Central memory CD8-positive, alpha-beta T cell (primary cell): ENCODE results near the gene UBE2D2.
"Not testable (repeated sequence)": the region's sequence is repeated elsewhere in the genome, so short reads cannot be mapped to it uniquely, and the experiment has no call there.

ENCODE experiments used
- ATAC-seq: fragments of 150-1000 bp; cut with Tn5 transposase; replicated peaks from 2 replicates; pipeline ENCODE4 v1.10.0; 2022; ENCODE audit warnings: mild to moderate bottlenecking, moderate FRiP score, moderate number of reproducible peaks; ENCODE audit not compliant: poor library complexity, severe bottlenecking; ENCODE audit errors: extremely low read depth
- DNase-seq, 2 donors: peaks; one replicate each; pipeline ENCODE4 v3.0.0; 2021; ENCODE audit warnings: low spot score in 2 of 2
- H3K27ac Mint-ChIP-seq: one replicate; pipeline ENCODE4 v1.8.0; 2022; ENCODE audit warnings: low read depth, mild to moderate bottlenecking, moderate library complexity, mixed read lengths
- H3K27me3 Mint-ChIP-seq: one replicate; pipeline ENCODE4 v1.8.0; 2022; ENCODE audit warnings: mixed read lengths
- H3K36me3 Mint-ChIP-seq: one replicate; pipeline ENCODE4 v1.8.0; 2022; ENCODE audit warnings: mild to moderate bottlenecking, moderate library complexity, mixed read lengths; ENCODE audit not compliant: insufficient read depth
- H3K4me1 Mint-ChIP-seq: one replicate; pipeline ENCODE4 v1.8.0; 2022; ENCODE audit warnings: mixed read lengths
- H3K4me3 Mint-ChIP-seq: one replicate; pipeline ENCODE4 v1.8.0; 2022; ENCODE audit warnings: mild to moderate bottlenecking, moderate library complexity, mixed read lengths
- H3K9me3 Mint-ChIP-seq: one replicate; pipeline ENCODE4 v1.8.0; 2022; ENCODE audit warnings: mixed read lengths

The UBE2D2 gene

DNA sequence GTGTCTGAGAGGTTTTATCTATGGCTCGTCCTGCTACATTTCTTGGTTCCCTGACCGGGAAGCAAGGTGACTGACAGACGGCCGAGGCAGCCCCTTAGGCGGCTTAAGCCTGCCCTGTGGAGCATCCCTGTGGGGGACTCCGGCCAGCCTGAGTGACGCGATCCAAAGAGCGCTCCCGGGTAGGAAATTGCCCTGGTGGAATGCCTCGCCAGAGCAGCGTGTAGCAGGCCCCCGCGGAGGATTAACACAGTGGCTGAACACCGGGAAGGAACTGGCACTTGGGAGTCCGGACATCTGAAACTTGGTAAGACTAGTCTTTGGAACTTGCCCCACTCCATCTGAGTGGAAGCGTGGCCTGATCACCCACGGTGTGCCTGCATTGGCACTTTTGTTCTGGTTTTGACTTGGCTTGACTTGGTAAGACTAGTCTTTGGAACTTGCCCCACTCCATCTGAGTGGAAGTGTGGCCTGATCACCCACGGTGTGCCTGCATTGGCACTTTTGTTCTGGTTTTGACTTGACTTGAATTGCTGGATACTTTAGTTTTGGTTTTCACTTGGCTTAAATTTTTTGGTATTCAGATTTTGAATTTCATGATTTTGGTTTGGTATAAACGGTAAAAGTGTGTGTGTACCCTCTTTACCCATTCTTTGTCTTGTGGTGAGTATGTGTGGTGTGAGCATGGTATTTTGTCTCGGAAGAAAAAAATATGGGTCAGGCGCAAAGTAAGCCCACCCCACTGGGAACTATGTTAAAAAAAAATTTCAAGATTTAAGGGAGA lies 34.6 kb upstream of the UBE2D2 start:
- H3K27ac Mint-ChIP-seq = not testable (repeated sequence)

DNA sequence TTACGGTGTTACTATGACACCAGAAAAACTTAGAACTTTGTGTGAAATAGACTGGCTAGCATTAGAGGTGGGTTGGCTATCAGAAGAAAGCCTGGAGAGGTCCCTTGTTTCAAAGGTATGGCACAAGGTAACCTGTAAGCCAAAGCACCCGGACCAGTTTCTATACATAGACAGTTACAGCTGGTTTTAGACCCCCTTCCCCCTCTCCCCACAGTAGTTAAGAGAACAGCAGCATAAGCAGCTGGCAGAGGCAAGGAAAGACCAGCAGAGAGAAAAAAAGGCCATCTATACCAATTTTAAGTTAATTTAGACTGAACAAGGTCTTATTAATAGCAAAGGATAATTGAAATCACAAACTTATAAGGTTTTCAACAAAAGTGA lies 34.1 kb upstream of the UBE2D2 start:
- not testable (repeated sequence) for DNase-seq, H3K27ac Mint-ChIP-seq, H3K4me3 Mint-ChIP-seq, H3K27me3 Mint-ChIP-seq, H3K4me1 Mint-ChIP-seq, H3K36me3 Mint-ChIP-seq, H3K9me3 Mint-ChIP-seq, ATAC-seq

More for the DNA sequence above, 34.6 kb upstream of the UBE2D2 start:
- not testable (repeated sequence) for H3K9me3 Mint-ChIP-seq, H3K4me3 Mint-ChIP-seq, ATAC-seq, DNase-seq, H3K36me3 Mint-ChIP-seq, H3K27me3 Mint-ChIP-seq, H3K4me1 Mint-ChIP-seq

DNA sequence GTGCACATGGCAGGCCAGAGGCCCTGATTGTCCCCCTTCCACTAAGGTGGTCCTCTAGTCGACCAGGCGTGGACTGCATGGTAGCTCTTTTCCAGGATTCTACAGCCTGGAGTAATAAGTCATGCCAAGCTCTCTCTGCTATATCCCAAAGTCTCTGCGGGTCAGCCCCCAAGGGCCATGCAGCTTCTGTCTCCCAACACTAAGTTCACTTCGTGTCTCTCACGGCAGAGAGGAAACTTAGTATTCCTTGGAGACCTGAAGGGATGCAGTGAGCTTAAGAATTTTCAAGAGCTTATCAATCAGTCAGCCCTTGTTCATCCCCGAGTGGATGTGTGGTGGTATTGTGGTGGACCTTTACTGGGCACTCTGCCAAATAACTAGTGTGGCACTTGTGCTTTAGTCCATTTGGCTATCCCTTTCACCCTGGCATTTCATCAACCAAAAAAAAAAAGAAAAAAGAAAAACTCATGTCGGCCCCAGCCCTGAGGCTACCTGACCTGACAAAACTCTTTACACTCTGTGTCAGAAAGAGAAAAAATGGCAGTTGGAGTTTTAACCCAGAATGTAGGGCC lies 33.2 kb upstream of the UBE2D2 start:
- H3K4me3 Mint-ChIP-seq, ATAC-seq, H3K36me3 Mint-ChIP-seq, H3K4me1 Mint-ChIP-seq, H3K27me3 Mint-ChIP-seq, DNase-seq, H3K9me3 Mint-ChIP-seq, H3K27ac Mint-ChIP-seq: not testable (repeated sequence)

DNA sequence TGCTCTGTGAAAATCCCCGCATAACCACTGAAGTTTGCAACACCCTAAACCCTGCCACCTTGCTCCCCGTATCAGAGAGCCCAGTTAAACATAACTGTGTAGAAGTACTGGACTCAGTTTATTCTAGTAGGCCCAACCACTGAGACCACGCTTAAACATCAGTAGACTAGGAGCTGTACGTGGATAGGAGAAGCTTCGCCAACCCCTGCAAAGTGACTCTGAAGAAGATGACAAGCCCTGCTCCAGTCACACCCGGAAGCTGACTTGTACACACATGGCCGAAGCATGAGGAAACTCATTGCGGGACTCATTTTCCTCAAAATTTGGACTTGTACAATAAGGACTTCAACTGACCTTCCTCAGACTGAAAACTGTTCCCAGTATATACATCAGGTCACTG lies 32.4 kb upstream of the UBE2D2 start:
- not testable (repeated sequence) for H3K9me3 Mint-ChIP-seq, H3K4me3 Mint-ChIP-seq, H3K27ac Mint-ChIP-seq, H3K4me1 Mint-ChIP-seq, H3K27me3 Mint-ChIP-seq, DNase-seq, ATAC-seq, H3K36me3 Mint-ChIP-seq

DNA sequence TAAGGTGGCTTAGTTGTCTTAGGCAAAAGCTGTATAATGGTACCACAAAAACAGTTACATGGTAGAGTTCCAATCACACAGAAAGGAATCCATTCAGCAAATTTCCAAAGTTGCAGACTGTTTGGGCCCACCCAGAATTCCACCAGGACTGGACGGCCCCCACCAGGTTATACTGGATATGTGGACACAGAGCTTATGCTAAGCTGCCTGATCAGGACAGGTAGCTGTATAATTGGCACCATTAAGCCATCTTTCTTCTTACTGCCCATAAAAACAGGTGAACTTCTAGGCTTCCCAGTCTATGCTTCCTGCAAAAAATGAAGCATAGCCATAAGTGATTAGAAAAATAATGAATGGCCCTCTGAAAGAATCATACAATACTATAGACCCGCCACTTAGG lies 31.1 kb upstream of the UBE2D2 start:
- H3K4me3 Mint-ChIP-seq, H3K27ac Mint-ChIP-seq, H3K27me3 Mint-ChIP-seq, H3K9me3 Mint-ChIP-seq, H3K36me3 Mint-ChIP-seq, ATAC-seq, H3K4me1 Mint-ChIP-seq, DNase-seq: not testable (repeated sequence)

DNA sequence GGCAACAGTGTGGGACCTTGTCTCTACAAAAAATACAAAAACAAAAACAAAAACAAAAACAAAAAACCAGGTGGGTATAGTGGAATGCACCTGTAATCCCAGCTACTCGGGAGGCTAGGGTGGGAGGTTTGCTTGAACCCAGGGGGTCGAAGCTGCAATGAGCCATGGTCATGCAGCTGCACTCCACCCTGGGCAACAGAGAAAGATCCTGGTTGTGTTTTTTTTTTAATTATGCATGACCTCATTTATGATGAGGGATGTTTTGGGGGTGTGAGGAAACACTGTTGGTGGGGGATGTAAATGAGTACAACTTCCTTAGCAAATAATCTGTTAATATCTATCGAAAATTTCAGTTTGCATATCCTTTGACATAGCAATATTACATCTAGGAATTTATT lies 29.4 kb upstream of the UBE2D2 start:
- Mint-ChIP-seq H3K36me3 (no peaks in the 10 kb centered on the region), H3K27ac (no peak overlapping the region), H3K4me3 (no peak overlapping the region), H3K9me3 (no peaks in the 10 kb centered on the region), H3K27me3 (no peaks in the 10 kb centered on the region), H3K4me1 (no peaks in the 10 kb centered on the region)
- DNase-seq = no peak
- ATAC-seq = no peak

DNA sequence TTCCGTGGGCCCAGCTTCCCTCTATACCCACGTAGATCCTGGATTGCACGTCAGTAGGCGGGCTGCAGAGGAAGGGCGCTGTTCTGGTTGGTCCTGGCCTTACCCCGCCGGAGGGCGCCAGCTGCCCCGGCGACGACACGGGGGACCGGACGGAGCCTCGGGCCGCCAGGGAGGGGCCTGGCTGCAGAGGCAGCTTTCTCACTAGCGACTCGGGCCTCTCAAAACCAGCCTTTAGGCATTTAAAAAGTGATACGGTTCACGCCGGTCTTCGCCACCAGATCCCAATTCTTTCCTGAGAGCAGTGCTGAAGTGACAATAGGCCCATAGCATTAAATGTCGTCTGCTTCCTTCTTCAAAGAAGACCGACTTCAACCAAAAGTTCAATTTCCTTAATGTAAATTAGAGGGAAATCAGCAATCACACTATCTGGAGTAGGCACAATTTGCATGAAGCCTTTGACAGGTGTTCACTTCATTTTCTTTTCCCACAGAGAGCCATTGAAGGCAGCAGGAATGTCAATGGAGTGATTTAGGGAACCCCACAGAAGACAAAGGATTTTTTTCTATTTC lies 17.6 kb upstream of the UBE2D2 start:
- no peaks in the 10 kb centered on the region for H3K4me1 Mint-ChIP-seq
- H3K27me3 Mint-ChIP-seq = no peaks in the 10 kb centered on the region
- no peak overlapping the region for H3K4me3 Mint-ChIP-seq
- H3K36me3 Mint-ChIP-seq = peaks cover 2% of the 10 kb centered on the region
- H3K27ac Mint-ChIP-seq = no peak overlapping the region
- peak; percentile 52 for ATAC-seq
- no peaks in the 10 kb centered on the region for H3K9me3 Mint-ChIP-seq
- DNase-seq = peak in 1 of 2 donors; percentile 19

DNA sequence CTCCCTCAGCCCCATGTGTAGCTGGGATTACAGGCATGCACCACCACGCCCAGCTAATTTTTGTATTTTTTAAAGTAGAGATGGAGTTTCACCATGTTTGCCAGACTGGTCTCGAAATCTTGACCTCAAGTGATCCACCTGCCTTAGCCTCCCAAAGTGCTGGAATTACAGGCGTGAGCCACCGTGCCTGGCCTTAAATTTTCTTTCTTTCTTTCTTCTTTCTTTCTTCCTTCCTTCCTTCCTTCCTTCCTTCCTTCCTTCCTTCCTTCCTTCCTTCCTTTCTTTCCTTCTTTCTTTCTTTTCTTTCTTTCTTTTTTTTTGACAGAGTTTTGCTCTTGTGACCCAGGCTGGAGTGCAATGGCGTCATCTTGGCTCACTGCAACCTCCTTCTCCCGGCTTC lies 14.5 kb upstream of the UBE2D2 start:
- H3K27ac Mint-ChIP-seq, ATAC-seq, H3K9me3 Mint-ChIP-seq, H3K36me3 Mint-ChIP-seq, DNase-seq, H3K27me3 Mint-ChIP-seq, H3K4me1 Mint-ChIP-seq, H3K4me3 Mint-ChIP-seq: not testable (repeated sequence)

DNA sequence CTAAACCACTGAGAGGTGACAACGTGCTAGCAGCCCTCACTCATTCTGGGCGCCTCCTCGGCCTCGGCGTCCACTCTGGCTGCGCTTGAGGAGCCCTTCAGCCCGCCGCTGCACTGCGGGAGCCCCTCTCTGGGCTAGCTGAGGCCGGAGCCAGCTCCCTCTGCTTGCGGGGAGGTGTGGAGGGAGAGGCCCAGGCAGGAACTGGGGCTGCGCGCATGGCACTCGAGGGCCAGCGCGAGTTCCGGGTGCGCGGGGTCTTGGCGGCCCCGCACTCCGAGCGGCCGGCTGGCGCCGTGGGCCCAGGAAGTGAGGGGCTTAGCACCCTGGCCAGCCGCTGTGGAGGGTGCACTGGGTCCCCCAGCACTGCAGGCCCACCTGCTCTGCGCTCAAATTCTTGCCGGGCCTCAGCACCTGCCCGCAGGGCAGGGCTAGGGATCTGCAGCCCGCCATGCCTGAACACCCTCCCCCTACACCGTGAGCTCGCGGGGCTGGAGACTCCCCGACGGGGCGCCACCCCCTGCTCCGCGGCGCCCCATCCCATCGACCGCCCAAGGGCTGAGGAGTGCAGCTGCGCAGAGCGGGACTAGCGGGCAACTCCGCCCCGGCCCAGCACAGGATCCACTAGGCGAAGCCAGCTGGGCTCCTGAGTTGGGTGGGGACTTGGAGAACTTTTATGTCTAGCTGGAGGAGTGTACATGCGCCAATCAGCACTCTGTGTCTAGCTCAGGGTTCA lies 11.8 kb upstream of the UBE2D2 start:
- H3K27ac Mint-ChIP-seq = no peak overlapping the region
- H3K36me3 Mint-ChIP-seq = no peaks in the 10 kb centered on the region
- ATAC-seq (no peak), DNase-seq (no peak)
- H3K9me3 Mint-ChIP-seq = no peaks in the 10 kb centered on the region
- no peaks in the 10 kb centered on the region for H3K4me1 Mint-ChIP-seq
- H3K27me3 Mint-ChIP-seq = no peaks in the 10 kb centered on the region
- no peak overlapping the region for H3K4me3 Mint-ChIP-seq

DNA sequence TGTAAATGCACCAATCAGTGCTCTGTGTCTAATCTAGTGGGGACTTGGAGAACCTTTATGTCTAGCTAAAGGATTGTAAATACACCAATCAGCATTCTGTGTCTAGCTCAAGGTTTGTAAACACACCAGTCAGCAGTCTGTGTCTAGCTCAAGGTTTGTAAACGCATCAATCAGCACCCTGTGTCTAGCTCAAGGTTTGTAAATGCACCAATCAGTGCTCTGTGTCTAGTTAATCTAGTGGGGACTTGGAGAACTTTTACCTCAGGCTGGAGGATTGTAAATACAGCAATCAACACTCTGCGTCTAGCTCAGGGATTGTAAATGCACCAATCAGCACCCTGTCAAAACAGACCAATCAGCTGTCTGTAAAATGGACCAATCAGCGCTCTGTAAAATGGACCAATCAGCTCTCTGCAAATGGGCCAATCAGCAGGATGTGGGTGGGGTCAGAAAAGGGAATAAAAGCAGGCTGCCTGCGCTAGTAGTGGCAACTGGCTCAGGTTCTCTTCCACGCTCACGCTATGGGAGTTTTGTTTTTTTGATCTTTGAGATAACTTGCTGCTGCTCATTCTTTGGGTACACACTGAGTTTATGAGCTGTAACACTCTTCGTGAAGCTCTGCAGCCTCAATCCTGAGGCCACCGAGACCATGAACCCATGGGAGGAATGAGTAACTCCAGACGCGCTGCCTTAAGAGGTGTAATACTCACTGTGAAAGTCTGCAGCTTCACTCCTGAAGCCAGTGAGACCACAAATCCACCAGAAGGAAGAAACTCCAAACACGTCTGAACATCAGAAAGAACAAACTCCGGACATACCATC lies 10.9 kb upstream of the UBE2D2 start:
- not testable (repeated sequence) for ATAC-seq, H3K9me3 Mint-ChIP-seq, H3K4me3 Mint-ChIP-seq, H3K27me3 Mint-ChIP-seq, H3K36me3 Mint-ChIP-seq, H3K4me1 Mint-ChIP-seq, H3K27ac Mint-ChIP-seq, DNase-seq

DNA sequence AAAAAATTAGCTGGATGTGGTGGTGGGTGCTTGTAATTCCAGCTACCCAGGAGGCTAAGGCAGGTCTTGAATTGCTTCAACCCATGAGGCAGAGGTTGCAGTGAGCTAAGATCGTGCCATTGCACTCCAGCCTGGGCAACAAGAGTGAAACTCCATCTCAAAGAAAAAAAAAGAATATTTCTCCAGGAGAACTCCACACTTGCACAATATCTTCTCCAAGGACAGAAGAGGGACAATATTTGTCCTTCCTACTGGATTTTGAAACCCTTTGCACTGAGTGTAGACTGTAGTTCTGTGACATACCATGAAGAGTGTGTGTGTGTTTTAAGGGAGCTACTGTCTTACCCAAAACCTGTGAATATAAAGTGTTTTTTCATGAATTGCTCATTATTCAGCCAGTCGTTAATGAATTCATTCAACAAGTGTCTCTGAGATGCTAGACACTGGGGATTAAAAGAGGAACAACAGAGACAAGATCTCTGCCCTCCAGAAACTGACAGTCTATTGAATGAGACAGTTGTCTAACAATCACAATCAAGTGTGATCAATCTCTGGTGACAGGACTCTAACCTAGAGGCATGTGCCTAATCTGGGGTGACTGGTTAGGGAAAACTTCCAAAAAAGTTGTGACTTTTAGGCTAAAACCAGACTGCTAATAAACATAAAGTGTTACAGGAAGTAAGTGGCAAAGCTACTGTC lies 9.8 kb upstream of the UBE2D2 start:
- DNase-seq (no peak), ATAC-seq (no peak)
- Mint-ChIP-seq H3K36me3 (no peaks in the 10 kb centered on the region), H3K4me1 (no peaks in the 10 kb centered on the region), H3K27ac (no peak overlapping the region), H3K27me3 (no peaks in the 10 kb centered on the region), H3K9me3 (no peaks in the 10 kb centered on the region), H3K4me3 (no peak overlapping the region)
